GM12864 (cell line): ENCODE data around the gene SPDYE4.
"Not testable (repeated sequence)": the region's sequence is repeated elsewhere in the genome, so short reads cannot be mapped to it uniquely, and the experiment has no call there.

ENCODE experiments used
- DNase-seq: peaks from one replicate; pipeline ENCODE4 v3.0.0-alpha.2; 2011; ENCODE audit warnings: low read depth
- H3K4me3 ChIP-seq: 2 replicates; pipeline ENCODE4 v1.5.1; 2011; ENCODE audit warnings: mild to moderate bottlenecking, low read depth, low read length, control low read depth
- TF ChIP-seq, protein P1 (sequence below): IDR thresholded peaks from 2 replicates; pipeline ENCODE4 v1.5.1; 2011; ENCODE audit warnings: low read depth, mild to moderate bottlenecking, moderate library complexity, low read length, control low read depth, inconsistent platforms; ENCODE audit errors: missing control alignments

SPDYE4 gene, protein sequence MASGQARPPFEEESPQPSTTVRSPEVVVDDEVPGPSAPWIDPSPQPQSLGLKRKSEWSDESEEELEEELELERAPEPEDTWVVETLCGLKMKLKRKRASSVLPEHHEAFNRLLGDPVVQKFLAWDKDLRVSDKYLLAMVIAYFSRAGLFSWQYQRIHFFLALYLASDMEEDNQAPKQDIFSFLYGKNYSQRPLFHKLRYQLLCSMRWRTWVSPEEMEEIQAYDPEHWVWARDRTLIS

DNA sequence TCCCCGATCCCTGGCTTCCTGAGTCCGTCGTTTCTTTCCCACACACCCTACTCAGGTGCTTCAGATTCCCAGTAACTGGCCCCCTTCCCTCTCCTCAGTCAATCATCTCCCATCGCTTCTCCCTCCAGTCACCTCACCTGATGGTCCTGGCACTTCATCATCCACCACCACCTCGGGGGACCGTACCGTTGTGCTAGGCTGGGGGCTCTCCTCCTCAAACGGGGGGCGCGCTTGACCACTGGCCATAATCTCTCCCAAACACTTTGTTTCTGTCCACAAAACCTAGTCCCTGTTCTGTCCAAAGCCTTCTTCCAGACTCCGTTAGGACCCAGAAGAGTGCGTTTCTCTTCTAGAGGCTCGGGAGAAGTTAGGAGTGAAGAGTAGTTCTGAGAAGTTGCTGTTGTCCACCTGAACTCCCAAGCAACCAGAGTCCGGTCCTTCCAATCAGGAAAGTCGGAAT, at the start of gene SPDYE4:
Gene SPDYE4 (minus strand): TSS at position 410 of the 460 bp plus-strand sequence. CDS start 164 bp downstream, at position 246.
- no peak for DNase-seq
- TF ChIP-seq, protein P1, sequence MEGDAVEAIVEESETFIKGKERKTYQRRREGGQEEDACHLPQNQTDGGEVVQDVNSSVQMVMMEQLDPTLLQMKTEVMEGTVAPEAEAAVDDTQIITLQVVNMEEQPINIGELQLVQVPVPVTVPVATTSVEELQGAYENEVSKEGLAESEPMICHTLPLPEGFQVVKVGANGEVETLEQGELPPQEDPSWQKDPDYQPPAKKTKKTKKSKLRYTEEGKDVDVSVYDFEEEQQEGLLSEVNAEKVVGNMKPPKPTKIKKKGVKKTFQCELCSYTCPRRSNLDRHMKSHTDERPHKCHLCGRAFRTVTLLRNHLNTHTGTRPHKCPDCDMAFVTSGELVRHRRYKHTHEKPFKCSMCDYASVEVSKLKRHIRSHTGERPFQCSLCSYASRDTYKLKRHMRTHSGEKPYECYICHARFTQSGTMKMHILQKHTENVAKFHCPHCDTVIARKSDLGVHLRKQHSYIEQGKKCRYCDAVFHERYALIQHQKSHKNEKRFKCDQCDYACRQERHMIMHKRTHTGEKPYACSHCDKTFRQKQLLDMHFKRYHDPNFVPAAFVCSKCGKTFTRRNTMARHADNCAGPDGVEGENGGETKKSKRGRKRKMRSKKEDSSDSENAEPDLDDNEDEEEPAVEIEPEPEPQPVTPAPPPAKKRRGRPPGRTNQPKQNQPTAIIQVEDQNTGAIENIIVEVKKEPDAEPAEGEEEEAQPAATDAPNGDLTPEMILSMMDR = no peak
- H3K4me3 ChIP-seq = no peak within 1 kb of the TSS

DNA sequence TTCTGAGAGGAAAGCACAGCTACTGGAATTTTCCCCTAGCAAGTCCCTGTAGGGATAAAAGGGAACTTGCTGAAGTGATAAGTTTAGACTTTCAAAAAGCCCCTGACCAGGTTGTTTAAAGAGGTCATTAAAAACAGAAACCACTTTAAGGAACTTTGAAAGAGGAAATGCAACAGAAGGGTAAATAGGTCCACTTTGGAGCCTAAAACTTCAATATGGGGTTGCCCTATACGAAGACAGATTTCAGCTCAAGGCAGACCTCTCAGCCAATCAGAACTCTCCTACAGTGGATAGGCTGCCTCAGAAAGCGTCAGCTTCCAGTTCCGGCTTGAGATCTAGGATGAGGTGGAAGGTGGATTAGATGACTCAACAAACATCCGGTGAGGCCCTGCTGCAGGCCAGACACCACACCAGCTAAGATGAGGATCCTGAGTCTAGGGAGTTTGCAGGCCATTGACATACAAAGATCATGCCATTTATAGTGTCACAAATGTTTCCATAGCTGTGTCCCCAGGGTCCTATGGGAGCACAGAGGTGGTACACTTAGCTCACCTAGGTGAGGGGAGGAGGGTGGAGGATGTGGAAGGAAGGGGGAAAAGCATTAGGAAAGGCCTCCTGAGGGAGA, 48.7 kb upstream of the SPDYE4 start:
- peak; percentile 98 for DNase-seq
- TF ChIP-seq, protein P1 = no peak
- no peak overlapping the region for H3K4me3 ChIP-seq

DNA sequence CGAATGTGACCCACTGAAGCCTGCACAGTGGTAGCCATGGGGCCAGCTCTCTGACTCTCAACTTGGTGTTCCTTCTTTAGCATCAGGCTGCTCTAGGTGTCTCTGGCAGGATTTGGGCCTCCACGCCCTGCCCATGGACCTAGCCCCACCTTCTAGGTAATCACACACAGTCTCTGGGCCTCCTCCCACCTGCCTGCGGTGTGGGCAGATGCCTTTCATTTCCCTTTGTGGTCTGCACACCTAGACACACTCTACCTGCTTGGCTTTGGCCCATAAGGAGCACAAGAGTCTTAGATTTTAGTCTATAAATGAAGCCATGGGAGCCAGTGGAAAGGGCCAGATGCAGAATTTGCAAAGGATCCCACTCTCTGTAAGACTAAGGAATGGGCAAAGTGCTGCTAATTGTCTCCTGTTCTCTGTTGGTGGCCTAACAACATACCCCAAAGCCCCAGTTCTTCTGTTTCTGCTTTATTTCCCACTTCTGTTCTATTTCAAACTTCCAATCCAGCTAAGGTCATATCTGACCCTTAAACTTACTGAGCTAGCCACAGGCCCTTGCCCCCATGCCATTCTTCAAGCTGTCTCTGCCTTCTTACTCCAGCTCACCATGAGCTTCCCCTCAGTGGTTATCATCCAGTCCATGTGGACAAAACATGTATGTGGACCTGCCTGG, 48.0 kb upstream of the SPDYE4 start:
- no peak overlapping the region for H3K4me3 ChIP-seq
- peak; percentile 42 for DNase-seq
- TF ChIP-seq, protein P1 = no peak

DNA sequence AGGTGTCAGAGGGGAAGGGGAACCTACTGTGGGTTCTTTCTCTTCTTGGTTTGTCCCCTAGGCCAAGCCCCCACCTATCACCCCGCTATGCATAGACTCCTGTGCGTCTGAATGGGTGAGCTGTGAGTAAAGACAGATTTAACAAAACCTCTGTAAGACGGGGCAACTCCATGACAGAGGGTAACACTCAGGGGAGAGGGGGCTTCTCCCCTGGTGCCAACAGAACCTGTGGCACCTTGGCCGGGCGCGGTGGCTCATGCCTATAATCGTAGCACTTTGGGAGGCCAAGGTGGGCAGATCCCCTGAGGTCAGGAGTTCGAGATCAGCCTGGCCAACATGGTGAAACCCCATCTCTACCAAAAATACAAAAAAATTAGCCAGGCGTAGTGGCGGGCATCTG, 47.0 kb upstream of the SPDYE4 start:
- H3K4me3 ChIP-seq, DNase-seq: not testable (repeated sequence)

DNA sequence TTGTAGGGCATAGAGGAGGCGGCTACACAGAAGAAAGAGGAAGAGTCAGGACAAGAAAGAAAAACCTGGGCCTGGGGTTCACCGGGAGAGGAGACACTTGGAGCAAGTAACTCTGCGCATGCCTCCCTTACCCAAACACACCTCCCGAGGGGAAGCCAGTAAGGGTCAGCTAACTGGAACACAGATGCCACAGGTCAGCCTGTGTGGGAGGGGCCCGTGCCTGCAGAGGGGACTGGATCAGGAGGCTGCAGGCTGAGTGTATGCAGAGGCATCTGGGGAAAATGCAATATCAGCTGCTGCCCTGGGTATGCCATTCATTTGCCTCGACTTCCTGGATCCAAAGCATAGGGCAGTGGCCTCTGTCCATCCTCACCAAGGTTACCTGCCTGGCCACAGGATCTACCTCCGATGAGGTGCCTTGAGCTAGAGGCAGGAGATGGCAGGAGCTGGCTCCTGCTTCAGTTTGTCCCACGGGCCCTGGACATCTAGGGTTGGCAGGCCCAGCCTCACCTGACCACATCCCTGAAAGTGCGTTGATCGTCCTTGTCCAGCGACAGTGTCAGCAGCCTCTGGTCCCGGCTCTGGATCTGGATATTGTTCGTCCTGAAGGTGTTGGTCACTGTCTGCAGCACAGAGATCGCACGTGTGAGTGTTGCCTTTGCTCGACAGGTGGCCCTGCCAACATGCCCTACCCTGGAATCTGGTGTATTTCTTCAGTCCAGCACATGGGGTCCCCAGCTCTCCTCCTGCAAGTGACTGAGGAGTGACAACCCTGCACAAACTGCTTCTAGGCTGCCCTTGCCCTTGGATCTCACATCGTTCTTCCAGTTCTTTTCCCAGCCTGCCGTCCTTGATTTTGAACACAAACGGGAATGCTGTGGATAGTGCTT, 45.4 kb upstream of the SPDYE4 start:
- H3K4me3 ChIP-seq = no peak overlapping the region
- TF ChIP-seq, protein P1 = no peak
- DNase-seq = no peak

DNA sequence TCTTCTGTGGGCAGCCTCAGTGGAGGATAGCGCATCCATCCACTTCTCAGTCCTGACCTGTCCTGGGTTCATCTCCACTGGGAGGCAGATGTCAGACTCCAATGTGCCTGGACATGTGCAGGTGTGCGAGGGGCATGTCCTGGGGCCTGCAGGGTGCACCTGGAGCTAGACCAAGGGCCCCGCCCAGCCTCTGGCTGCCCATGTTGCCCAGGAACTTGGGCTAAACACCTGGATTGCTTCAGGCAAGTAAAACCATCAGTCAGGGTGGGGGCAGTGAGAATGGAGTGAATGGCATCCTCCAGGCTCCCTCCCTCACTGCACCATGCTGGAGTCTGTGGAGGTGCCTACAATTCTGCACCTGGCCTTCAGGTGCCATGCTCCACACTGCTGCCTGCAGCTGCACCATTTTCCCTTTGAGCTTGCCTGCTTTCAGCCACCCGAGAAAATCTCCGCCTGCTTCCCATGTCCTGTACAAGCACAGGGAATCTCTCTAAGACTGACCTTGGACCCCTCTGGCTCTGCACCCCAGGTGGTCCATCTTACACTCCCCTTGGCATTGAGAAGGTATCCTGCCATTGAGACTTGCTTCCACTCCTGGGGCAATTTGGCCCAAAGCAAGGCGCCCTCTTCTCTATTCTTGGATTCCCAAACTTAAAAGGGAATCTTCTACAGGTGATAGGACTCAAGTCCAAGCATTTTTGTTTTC, 42.9 kb upstream of the SPDYE4 start:
- TF ChIP-seq, protein P1 = no peak
- DNase-seq = no peak
- H3K4me3 ChIP-seq = no peak overlapping the region

DNA sequence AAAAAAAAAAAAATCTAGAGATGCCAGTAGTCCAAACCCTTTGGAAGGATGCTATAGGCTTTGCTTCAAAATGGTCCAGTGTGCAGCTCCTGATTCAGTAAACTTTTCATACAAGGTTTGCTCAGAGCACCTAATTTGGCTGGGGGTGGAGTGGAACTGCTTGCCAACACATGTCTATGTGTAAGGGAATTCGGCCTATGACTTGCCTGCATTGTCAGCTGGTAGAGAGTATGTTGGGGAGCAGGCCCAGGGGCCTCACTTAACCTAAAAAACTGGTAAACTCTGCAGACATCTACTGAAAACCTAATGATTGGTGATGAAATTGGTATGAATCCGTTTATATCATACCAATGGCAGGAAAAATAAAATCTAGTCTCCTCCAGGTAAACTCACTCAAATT, 42.3 kb upstream of the SPDYE4 start:
- no peak overlapping the region for H3K4me3 ChIP-seq
- TF ChIP-seq, protein P1 = no peak
- no peak for DNase-seq
